Activated B cell treated with CpG ODN at 0.5 μM for 24 hours (primary cell): ENCODE data around the gene BAZ2B. TPM values are rescaled to one million over a fixed set of nuclear protein-coding genes. Genes with fewer than 3 reads are reported as not detected.
"Not testable (repeated sequence)": the region's sequence is repeated elsewhere in the genome, so short reads cannot be mapped to it uniquely, and the experiment has no call there.

Source experiments
- ATAC-seq: fragments of 200-7000 bp; cut with Tn5 transposase; one replicate; pipeline ENCODE4 v1.10.0; 2021; ENCODE audit warnings: low read depth, mild to moderate bottlenecking, moderate library complexity
- CTCF ChIA-PET: fragments of 350-600 bp; sonication (Branson Sonifier 250); formaldehyde crosslinking; loops from one replicate; lab custom pipeline; 2021; ENCODE audit warnings: antibody characterized with exemption; lab: Charles Lee
- POLR2A ChIA-PET: fragments of 350-600 bp; sonication (Branson Sonifier 250); formaldehyde crosslinking; loops from one replicate; lab custom pipeline; 2021; ENCODE audit warnings: antibody characterized with exemption; lab: Charles Lee
- DNase-seq: peaks from one replicate; pipeline ENCODE4 v3.0.0; 2022
- H3K27ac Mint-ChIP-seq: one replicate; pipeline ENCODE4 v1.8.0; 2020; ENCODE audit warnings: mixed read lengths
- H3K27me3 Mint-ChIP-seq: one replicate; pipeline ENCODE4 v1.8.0; 2021; ENCODE audit warnings: mixed read lengths
- H3K36me3 Mint-ChIP-seq: one replicate; pipeline ENCODE4 v1.8.0; 2021; ENCODE audit warnings: low read depth, mixed read lengths
- H3K4me1 Mint-ChIP-seq: one replicate; pipeline ENCODE4 v1.8.0; 2021; ENCODE audit warnings: mixed read lengths
- H3K4me3 Mint-ChIP-seq: one replicate; pipeline ENCODE4 v1.8.0; 2020; ENCODE audit warnings: mild to moderate bottlenecking, mixed read lengths
- H3K9me3 Mint-ChIP-seq: one replicate; pipeline ENCODE4 v1.8.0; 2020; ENCODE audit warnings: mixed read lengths
- intact Hi-C: fragments of 100-400 bp; cut with micrococcal nuclease; formaldehyde crosslinking; loops from one replicate; pipeline ENCODE4 v1.15.1; 2024
- total RNA-seq: library from RNA; stranded (reverse); gene quantifications from 2 replicates; pipeline ENCODE4 v1.2.3, GENCODE V29; 2022
- TF ChIP-seq, protein P1 (sequence below): fragments of 200-600 bp; IDR thresholded peaks from one replicate; pipeline ENCODE4 v1.8.0; 2022; ENCODE audit warnings: antibody characterized with exemption, mild to moderate bottlenecking

Gene BAZ2B
- total RNA-seq, 1 donor from 2014 or later, result 22.0 TPM

- TF ChIP-seq, protein P1, sequence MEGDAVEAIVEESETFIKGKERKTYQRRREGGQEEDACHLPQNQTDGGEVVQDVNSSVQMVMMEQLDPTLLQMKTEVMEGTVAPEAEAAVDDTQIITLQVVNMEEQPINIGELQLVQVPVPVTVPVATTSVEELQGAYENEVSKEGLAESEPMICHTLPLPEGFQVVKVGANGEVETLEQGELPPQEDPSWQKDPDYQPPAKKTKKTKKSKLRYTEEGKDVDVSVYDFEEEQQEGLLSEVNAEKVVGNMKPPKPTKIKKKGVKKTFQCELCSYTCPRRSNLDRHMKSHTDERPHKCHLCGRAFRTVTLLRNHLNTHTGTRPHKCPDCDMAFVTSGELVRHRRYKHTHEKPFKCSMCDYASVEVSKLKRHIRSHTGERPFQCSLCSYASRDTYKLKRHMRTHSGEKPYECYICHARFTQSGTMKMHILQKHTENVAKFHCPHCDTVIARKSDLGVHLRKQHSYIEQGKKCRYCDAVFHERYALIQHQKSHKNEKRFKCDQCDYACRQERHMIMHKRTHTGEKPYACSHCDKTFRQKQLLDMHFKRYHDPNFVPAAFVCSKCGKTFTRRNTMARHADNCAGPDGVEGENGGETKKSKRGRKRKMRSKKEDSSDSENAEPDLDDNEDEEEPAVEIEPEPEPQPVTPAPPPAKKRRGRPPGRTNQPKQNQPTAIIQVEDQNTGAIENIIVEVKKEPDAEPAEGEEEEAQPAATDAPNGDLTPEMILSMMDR, result no peak
- intact Hi-C loops, result no loop called here
- ATAC-seq (no peak), DNase-seq (no peak)
- Mint-ChIP-seq H3K36me3 (no peaks in the 10 kb centered on the region), H3K9me3 (peaks cover 3% of the 10 kb centered on the region), H3K27ac (no peak overlapping the region), H3K4me3 (no peak overlapping the region), H3K4me1 (no peaks in the 10 kb centered on the region), H3K27me3 (no peaks in the 10 kb centered on the region)
- ChIA-PET CTCF (no interaction called here), POLR2A (no interaction called here)
Measured at GRCh38 chr2:159633219-159633618, 16.9 kb upstream of the BAZ2B start.

DNA sequence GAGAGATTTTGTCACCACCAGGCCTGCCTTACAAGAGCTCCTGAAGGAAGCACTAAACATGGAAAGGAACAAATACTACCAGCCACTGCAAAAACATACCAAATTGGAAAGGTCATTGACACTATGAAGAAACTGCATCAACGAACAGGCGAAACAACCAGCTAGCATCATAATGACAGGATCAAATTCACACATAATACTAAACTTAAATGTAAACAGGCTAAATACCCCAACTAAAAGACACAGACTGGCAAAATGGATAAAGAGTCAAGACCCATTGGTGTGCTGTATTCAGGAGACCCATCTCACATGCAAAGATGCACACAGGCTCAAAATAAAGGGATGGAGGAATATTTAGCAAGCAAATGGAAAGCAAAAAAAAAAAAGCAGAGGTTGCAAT is 9.3 kb upstream of the BAZ2B start:
- intact Hi-C loops, result not testable (repeated sequence)

GRCh38 chr2:159623436-159623835 is 7.1 kb upstream of the BAZ2B start:
- no peaks in the 10 kb centered on the region for H3K27me3 Mint-ChIP-seq
- H3K4me3 Mint-ChIP-seq, result no peak overlapping the region
- no peak for DNase-seq
- H3K27ac Mint-ChIP-seq, result no peak overlapping the region
- H3K4me1 Mint-ChIP-seq, result no peaks in the 10 kb centered on the region
- ChIA-PET POLR2A (no interaction called here), CTCF (no interaction called here)
- H3K36me3 Mint-ChIP-seq, result no peaks in the 10 kb centered on the region
- intact Hi-C loops, result no loop called here
- no peaks in the 10 kb centered on the region for H3K9me3 Mint-ChIP-seq
- TF ChIP-seq, protein P1, result no peak
- ATAC-seq, result no peak

More for the DNA sequence above, 9.3 kb upstream of the BAZ2B start:
- CTCF ChIA-PET, H3K9me3 Mint-ChIP-seq, H3K27ac Mint-ChIP-seq, H3K4me3 Mint-ChIP-seq, DNase-seq, H3K27me3 Mint-ChIP-seq, H3K4me1 Mint-ChIP-seq, POLR2A ChIA-PET, ATAC-seq, H3K36me3 Mint-ChIP-seq: not testable (repeated sequence)

DNA sequence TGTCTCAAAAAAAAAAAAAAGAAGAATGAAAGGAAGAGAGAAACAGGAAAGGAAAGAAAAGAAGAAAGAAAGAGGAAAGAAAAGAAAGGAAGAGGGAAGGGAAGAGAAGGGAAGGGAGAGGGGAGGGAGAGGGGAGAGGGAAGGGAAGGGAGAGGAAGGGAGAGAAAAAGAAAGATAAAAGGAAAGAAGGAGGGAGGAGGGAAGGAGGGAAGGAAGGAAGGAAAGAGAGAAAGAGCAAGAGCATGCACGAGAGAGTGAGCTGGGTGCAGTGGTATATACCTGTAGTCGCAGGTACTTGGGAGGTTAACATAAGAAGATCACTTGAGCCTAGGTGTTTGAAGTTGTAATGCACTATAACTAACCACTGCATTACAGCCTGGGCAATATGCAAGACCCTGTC is 6.6 kb upstream of the BAZ2B start:
- TF ChIP-seq, protein P1, result no peak
- CTCF ChIA-PET, result no interaction called here
- Mint-ChIP-seq H3K4me1 (no peaks in the 10 kb centered on the region), H3K27me3 (no peaks in the 10 kb centered on the region), H3K4me3 (no peak overlapping the region), H3K27ac (no peak overlapping the region), H3K9me3 (no peaks in the 10 kb centered on the region), H3K36me3 (no peaks in the 10 kb centered on the region)
- DNase-seq, result no peak
- POLR2A ChIA-PET, result no interaction called here
- intact Hi-C loops, result no loop called here
- no peak for ATAC-seq

GRCh38 chr2:159620796-159621195 is 4.4 kb upstream of the BAZ2B start:
- intact Hi-C loops, result no loop called here
- Mint-ChIP-seq H3K4me3 (no peak overlapping the region), H3K27ac (no peak overlapping the region), H3K36me3 (no peaks in the 10 kb centered on the region), H3K27me3 (peaks cover 4% of the 10 kb centered on the region), H3K4me1 (peaks cover 3% of the 10 kb centered on the region), H3K9me3 (no peaks in the 10 kb centered on the region)
- CTCF ChIA-PET, result no interaction called here
- POLR2A ChIA-PET, result no interaction called here
- DNase-seq (no peak), ATAC-seq (no peak)
- TF ChIP-seq, protein P1, result no peak

GRCh38 chr2:159617646-159618045 is 1.3 kb upstream of the BAZ2B start:
- intact Hi-C loops, result loop anchor here (2.0 to 10.0 kb wide), 3 partner anchors 15 to 333 kb away; partner anchors contain the start of gene WDSUB1
- no peak for DNase-seq
- H3K9me3 Mint-ChIP-seq, result no peaks in the 10 kb centered on the region
- TF ChIP-seq, protein P1, result no peak
- H3K4me1 Mint-ChIP-seq, result peaks cover 16% of the 10 kb centered on the region
- H3K27ac Mint-ChIP-seq, result no peak overlapping the region
- ChIA-PET POLR2A (interaction anchor here (1.5 kb wide), 1 partner anchor 94 kb away, joined by 4 read pairs; the partner anchor contains the start of gene MARCHF7), CTCF (no interaction called here)
- peaks cover 9% of the 10 kb centered on the region for H3K27me3 Mint-ChIP-seq
- no peak for ATAC-seq
- no peak overlapping the region for H3K4me3 Mint-ChIP-seq
- H3K36me3 Mint-ChIP-seq, result peaks cover 4% of the 10 kb centered on the region
